ENCODE data around the gene RXRB. TPM values are rescaled to one million over a fixed set of nuclear protein-coding genes. Genes with fewer than 3 reads are reported as not detected.

The RXRB gene
- total RNA-seq, 2 donors from 2014 or later: 33.4 to 36.3 TPM

- intact Hi-C loops (cut with DNase I): no loop called here
- Histone ChIP-seq H3K27ac (no peak overlapping the region), H3K4me3 (no peak overlapping the region), H3K4me1 (no peaks in the 10 kb centered on the region), H3K9me3 (no peaks in the 10 kb centered on the region), H3K27me3 (no peaks in the 10 kb centered on the region), H3K36me3 (no peaks in the 10 kb centered on the region), H3K9ac (ENCODE audit: low read depth in 2 of 2, low read length in 2 of 2) (no peak overlapping the region)
- TF ChIP-seq CTCF (IDR thresholded peaks at IDR 0.05): no peak
- DNase-seq: no peak
Observed at GRCh38 chr6:33165581-33166258, 34.7 kb downstream of the RXRB start.

DNA sequence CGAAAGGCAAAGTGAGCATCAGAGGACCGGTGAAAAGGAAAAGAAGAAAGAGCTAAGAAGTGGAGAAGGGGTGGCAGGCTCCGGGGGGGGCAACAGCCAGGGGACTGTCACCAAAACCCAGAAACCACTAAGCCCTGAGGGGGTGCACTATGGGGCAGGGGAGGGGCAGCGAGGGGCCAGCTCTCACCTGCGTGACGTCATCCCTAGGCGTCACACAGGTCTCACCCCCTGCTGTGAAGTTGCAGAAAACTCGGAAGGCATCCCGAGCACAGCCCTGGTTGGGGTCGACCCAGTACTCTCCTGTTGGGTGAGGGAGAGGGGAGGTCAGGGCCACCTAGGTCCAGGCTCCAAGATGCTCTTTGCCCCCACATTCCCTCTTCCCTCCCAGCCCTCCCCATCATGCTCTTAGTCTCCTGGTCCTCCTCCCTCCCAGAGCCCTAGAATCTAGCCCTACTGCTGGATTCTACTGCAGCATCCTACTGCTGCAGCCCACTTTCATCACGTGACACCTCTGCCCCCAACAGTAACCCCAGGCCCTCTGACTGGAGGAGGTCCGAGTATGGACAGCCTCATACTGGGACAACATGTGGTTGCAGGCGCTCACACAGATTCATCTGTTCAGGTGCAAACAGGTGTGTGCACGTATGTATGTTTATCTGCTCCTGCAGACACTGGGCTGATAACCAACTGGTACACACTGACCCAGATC lies 35.6 kb downstream of the RXRB start:
- intact Hi-C loops (cut with DNase I): loop anchor here (5.0 kb wide), 1 partner anchor 82 kb away; no protein-coding TSS in a partner anchor
- Histone ChIP-seq H3K27ac (no peak overlapping the region), H3K9ac (ENCODE audit: low read depth in 2 of 2, low read length in 2 of 2) (no peak overlapping the region), H3K4me1 (no peaks in the 10 kb centered on the region), H3K36me3 (no peaks in the 10 kb centered on the region), H3K27me3 (no peaks in the 10 kb centered on the region), H3K9me3 (no peaks in the 10 kb centered on the region), H3K4me3 (no peak overlapping the region)
- TF ChIP-seq CTCF (IDR thresholded peaks at IDR 0.05): no peak
- no peak for DNase-seq

DNA sequence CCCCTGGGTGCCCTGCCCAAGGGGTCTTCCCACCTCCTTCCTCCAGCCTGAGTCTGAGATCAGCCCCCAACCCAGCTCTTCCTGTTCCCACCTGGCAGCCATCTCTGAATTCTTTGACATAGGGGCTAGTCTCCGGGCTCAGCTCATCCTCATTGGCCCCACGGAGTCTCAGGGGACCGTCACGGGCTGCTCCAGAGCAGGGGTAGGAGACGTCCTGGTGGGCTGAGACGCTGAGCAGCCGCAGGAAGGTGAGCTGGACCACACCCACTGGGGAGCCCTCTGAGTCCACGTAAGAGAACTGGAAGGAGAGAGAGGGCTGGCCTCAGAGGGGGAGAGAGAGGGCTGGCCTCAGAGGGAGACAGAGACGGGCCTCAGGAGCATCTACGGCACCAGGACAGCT lies 36.3 kb downstream of the RXRB start:
- intact Hi-C loops (cut with DNase I): loop anchor here (5.0 kb wide), 1 partner anchor 83 kb away; no protein-coding TSS in a partner anchor
- H3K36me3 ChIP-seq: no peaks in the 10 kb centered on the region
- H3K27me3 ChIP-seq: no peaks in the 10 kb centered on the region
- H3K4me3 ChIP-seq: no peak overlapping the region
- no peaks in the 10 kb centered on the region for H3K4me1 ChIP-seq
- DNase-seq: no peak
- no peak for TF ChIP-seq CTCF (IDR thresholded peaks at IDR 0.05)
- no peak overlapping the region for H3K27ac ChIP-seq
- H3K9ac ChIP-seq (ENCODE audit: low read depth in 2 of 2, low read length in 2 of 2): no peak overlapping the region
- no peaks in the 10 kb centered on the region for H3K9me3 ChIP-seq

DNA sequence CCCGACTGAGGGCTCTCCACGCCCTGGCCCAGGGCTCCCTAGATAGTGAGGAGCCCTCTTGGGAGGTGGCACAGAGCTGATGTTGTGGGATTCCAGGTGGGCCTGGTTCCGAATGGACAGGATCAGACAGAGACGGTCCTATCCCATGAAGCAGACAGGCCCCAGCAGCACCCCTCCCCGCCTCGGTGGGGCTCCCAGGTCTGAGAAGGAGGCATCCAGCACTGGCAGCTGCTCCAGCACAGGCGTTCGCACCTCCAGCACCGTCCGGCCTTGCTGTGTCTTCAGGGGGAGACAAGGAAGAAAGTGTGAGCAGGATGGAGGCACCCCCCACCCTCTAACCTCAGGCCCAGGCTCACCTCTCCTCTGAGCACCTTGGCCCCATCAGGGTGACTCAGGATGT lies 36.9 kb downstream of the RXRB start:
- H3K27me3 ChIP-seq: no peaks in the 10 kb centered on the region
- DNase-seq: no peak

More for the DNA sequence above, 36.9 kb downstream of the RXRB start:
- Histone ChIP-seq H3K36me3 (no peaks in the 10 kb centered on the region), H3K9ac (ENCODE audit: low read depth in 2 of 2, low read length in 2 of 2) (no peak overlapping the region), H3K4me3 (no peak overlapping the region), H3K4me1 (no peaks in the 10 kb centered on the region), H3K27ac (no peak overlapping the region), H3K9me3 (no peaks in the 10 kb centered on the region)
- no peak for TF ChIP-seq CTCF (IDR thresholded peaks at IDR 0.05)
- intact Hi-C loops (cut with DNase I): loop anchor here (5.0 kb wide), 1 partner anchor 84 kb away; no protein-coding TSS in a partner anchor

Data from colonic mucosa (tissue), 4 donors.